Activated T-cell treated with anti-CD3 and anti-CD28 coated beads for 48 hours (primary cell): ENCODE results near the gene COL5A1.

Experiments used
- DNase-seq: peaks from one replicate; pipeline ENCODE4 v3.0.0-alpha.2; 2020; ENCODE audit warnings: low read depth

Gene COL5A1

GRCh38 chr9:134789168-134789567 is 147.6 kb downstream of the COL5A1 start:
- DNase-seq = no peak

DNA sequence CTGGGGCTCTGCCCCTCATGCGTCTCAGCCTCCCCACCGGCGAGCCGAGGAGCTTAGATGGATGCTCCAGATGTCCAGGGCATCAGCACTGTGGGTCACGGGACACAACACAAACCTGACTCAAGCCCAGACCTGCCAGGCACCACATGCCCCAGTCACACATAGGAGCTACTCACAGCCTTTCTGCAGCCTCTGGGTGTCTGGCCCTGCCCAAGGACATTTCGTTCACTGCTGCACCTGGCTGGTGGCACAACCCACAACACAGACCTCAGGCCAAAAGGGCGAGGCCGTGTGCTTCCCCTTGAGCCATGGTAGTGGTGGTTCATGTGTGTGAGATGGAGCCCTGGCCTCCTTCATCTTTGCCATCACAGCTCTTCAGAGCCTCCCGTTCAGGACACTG is 149.4 kb downstream of the COL5A1 start:
- no peak for DNase-seq

GRCh38 chr9:134792627-134793026 is 151.0 kb downstream of the COL5A1 start:
- no peak for DNase-seq

DNA sequence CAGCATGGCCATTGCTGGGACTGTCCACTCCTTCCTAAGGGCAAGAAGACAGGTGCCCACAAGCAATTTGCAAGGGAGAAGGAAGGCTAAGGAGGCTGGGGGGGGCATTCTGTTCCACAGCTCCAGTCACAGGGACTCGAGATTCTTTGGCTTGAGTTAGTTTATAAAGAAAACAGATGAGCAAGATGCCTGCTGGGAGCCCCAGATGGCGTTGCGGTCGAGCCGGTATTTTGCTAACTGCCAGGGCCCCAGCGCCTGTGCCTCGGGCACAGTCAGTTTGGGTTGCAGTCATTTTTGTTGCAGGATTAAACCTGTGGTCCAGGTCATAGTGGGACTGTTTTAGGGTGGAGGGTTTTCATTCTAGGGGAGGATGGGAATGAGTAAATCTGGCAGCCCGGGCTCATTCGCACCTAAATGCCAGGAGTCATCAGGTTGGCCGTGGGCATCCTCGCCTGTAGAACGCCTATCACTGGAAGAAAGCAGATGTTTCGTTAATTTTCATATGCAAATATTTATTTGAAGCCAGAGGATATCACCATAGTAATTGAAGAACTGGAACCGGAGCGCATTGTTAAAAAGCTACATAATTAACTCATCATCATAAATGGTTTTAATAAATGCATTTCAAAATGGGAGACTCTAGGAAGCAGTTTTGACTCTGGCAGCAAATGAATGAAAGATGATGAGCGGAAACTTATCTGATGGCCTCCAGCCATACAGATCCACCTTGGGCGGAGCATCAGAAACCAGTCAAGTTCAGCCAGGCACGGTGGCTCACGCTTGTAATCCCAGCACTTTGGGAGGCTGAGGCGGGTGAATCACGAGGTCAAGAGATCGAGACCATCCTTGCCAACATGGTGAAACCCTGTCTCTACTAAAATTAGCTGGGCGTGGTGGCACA is 151.9 kb downstream of the COL5A1 start:
- no peak for DNase-seq

GRCh38 chr9:134794663-134795370 is 153.2 kb downstream of the COL5A1 start:
- no peak for DNase-seq

GRCh38 chr9:134795446-134795845 is 153.8 kb downstream of the COL5A1 start:
- DNase-seq = no peak

GRCh38 chr9:134796882-134797281 is 155.3 kb downstream of the COL5A1 start:
- DNase-seq = no peak

- no peak for DNase-seq
Observed at GRCh38 chr9:134800791-134801339, 159.3 kb downstream of the COL5A1 start.

DNA sequence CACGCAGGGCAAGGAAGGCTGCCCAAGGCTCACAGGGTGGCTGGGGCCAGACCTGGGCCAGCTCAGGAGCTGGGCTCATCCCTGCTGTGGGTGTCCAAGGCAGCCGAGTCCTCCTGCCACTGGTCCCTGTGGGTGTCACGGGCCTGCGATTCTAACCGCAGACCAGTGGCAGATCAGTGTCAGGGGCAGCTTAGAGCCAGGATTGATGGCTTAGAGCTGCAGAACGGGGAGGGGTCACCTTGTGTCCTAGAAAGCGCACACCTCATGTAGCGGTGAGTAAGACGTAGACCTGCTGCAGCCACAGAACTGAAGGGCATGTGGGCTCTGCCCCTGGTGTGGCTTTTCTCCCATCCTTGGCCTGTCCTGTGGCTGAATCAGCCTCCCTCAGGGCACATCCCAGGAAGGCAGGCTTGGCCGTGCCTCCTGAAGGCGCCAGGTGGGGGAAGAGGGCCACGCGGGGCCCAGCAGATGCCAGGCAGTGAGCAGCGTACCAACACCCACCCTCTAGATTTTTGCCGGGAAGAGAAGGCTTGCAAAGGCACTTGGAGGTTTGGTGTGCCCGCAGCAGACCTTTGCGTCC is 160.7 kb downstream of the COL5A1 start:
- DNase-seq = no peak

GRCh38 chr9:134804871-134805270 is 163.3 kb downstream of the COL5A1 start:
- DNase-seq = no peak

- no peak for DNase-seq
Observed at GRCh38 chr9:134807716-134808446, 166.3 kb downstream of the COL5A1 start.

- DNase-seq = no peak
Observed at GRCh38 chr9:134808447-134808792, 166.8 kb downstream of the COL5A1 start.

DNA sequence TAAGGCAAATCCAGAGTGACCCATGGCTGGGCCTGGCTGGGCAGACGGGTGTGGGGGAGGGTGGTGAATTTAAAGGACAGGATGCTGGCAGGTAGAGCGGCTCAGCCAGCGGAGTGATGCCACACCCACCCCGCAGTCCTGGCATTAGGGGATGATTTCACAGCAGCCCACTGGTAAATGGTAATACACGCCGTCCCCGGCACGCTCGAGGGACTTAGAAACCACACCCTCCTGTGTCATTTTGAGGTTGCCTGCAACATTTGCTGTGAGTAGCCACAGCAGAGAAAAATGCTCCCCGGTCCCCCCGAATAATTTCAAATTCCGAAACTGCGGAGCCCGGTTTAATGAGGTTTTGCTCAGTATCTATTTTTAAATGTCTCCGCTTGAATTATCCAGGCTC is 167.7 kb downstream of the COL5A1 start:
- DNase-seq = no peak

- no peak for DNase-seq
Observed at GRCh38 chr9:134809826-134810225, 168.2 kb downstream of the COL5A1 start.

- DNase-seq = no peak
Observed at GRCh38 chr9:134811079-134811672, 169.6 kb downstream of the COL5A1 start.

DNA sequence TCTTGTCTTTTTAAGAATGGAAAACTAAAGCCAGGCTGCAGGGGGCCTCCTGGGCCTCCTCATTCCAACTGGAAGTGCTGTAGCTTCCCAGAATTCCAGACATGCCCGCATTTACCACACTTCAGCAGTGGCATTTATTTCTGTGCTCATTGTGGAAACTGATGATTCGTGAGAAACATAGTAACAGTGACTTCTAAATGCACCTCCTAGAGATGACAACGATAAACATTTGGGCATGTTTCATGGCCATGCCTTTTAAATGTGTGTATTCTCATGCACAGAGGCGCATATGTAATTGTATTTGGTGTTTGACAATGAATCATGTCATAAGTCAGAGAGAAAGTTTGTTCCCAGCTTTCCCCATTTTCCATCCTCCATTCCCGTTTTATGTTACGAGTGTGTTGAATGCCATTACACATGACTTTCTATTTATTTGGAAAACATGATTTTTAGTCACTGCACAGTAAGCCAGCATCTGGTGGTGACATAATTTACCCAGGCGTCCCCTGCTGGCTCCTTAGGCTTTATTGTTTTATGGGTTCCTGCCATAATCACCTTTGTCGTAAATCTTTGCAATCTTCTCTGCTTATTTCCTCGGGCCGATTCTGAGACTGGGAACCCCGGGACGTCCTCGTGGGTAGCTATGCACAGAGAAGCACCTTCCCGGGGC is 170.2 kb downstream of the COL5A1 start:
- no peak for DNase-seq

DNA sequence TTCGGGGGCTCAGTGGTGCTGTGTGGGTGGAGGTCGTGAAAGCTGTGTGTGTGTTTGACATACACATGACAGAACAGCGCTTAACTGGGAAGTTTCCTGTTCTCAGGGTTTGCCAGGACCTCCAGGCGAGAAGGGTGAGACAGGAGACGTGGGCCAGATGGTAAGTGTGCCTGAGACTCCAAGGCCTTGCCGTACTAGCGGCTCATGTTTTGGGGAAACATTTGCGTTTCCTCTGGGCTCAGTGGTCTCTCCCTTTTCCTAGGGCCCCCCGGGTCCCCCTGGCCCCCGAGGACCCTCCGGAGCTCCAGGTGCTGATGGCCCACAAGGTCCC is 170.7 kb downstream of the COL5A1 start:
- no peak for DNase-seq

DNA sequence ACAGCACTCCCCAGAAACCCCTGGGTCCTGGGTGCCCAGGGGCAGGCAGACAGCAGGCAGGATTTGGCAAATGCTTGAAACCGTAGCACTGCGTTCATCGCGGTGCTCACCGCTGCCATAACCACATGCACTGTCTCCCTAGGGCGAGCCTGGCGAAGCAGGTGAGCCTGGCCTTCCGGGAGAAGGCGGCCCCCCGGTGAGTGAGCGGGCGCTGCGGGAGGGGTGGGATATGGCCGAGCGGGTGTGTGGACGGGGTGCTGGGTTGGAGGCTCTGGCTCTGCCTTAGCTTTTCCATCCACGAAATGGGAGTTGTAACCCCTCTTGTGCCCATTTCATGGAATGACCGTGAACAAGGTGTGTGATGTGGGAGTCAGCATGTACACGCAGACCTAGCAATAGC is 172.2 kb downstream of the COL5A1 start:
- no peak for DNase-seq

- DNase-seq = no peak
Observed at GRCh38 chr9:134814598-134815215, 173.1 kb downstream of the COL5A1 start.

- DNase-seq = no peak
Observed at GRCh38 chr9:134815435-134816214, 174.0 kb downstream of the COL5A1 start.
